Jurkat, Clone E6-1 (cell line): ENCODE measurements around the gene KHSRP.
"Not testable (repeated sequence)": the region's sequence is repeated elsewhere in the genome, so short reads cannot be mapped to it uniquely, and the experiment has no call there.

ENCODE experiments used
- DNase-seq: peaks from one replicate; pipeline ENCODE4 v3.0.0-alpha.2; 2011; ENCODE audit warnings: low read depth, low spot score
- H3K4me3 ChIP-seq: 2 replicates; pipeline ENCODE4 v1.5.1; 2011; ENCODE audit warnings: mild to moderate bottlenecking, low read length, control low read depth, moderate library complexity

The KHSRP gene

DNA sequence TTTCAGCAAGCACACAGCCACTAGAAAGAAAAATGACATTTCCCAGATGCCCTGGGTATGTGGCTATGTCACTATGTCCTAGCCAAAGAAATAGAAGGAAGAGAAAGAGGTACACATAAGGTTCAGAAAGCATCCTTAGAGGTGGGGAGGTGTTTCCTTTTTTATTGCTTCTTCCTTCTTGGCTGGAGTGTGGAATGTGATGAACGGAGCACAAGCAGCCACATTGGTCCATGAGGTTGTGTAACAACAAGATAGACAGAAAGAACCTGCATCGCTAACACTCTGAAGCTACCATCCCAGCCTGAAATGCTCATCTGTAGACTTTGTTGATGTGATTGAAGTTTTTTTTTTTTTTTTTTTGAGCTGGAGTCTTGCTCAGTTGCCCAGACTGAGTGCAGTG lies 28.3 kb upstream of the KHSRP start:
- no peak for DNase-seq
- H3K4me3 ChIP-seq: no peak overlapping the region

DNA sequence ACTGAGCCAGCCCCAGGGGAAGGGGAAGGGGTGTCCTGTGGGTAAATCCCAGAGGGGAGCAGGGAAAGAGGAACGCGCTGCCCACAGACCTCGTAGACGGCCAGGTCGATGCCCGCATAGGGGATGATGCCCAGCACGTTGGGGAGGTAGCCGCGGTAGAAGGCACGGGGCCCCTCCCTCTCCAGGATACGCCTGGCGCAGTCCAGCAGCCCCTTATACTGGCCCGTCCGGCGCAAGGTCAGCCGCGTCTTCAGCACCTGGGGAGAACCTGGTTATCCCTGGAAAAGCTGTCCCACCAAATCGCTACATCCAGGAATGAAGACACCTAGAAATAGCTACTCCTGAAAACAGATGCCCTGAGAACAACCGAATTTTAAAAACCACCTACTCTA lies 27.6 kb upstream of the KHSRP start:
- DNase-seq: no peak
- H3K4me3 ChIP-seq: no peak overlapping the region

DNA sequence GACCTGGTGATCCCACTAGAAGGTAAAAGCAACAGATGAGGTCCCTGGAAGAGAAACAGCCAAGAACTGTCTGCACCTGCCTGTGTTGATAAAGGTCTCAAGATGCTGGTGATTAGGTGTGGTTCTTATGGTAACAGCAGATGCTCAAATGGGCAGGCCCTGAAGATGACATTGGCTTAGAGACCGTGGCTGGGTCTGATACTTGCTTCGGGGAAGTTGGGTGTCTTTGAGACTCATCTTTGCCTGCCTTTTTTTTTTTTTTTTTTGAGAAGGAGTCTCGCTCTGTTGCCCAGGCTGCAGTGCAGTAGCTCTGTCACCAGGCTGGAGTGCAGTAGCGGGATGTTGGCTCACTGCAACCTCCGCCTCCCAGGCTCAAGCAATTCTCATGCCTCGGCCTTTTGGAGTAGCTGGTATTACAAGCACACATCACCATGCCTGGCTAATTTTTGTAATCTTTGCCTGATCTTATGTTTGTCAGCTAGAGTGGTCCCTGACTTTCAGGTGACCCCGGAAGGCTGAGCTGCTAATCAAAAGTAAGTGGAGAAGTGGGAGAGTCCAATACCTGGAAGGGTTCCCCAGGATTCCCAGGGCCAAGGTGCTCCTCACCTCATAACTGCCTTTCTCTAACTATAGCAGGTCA lies 27.1 kb upstream of the KHSRP start:
- no peak overlapping the region for H3K4me3 ChIP-seq
- DNase-seq: no peak

DNA sequence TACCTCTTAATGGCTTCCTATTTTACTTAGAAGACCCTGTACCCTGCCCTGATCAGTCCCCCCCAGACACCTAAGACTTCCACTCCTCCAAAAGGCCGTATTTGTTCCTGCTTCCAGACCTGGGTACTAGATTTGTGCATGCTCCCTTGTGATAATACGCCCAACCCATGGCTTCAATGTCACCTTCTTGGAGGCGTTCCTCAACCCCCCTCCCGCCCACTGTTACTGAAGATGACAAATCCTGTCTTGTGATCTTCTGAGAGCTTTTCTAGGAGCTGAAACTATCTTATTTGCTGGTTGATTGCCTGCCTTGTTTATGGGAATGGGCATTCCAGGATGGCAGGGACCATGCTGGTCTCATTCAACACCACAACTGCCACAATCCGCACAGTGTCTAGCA lies 25.6 kb upstream of the KHSRP start:
- no peak overlapping the region for H3K4me3 ChIP-seq
- DNase-seq: no peak

DNA sequence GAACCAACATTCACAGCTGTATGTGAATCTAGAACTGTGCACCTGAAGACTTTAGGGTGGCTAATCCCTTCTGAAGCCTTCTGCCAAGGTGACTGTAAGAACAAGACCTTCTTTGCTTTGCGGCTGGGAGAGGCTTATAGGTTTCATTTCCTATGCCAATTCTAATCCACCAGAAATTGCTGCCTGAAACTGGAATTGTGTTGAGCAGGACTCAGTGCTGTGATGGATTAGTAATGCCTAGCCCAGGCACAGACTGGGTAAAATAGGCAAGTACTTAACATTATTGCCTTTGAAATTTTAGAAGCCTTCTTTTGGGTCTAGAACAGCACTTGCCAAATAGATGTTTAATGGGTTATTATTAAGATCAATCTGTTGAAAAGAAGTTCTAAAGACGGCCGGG lies 23.4 kb upstream of the KHSRP start:
- no peak overlapping the region for H3K4me3 ChIP-seq
- DNase-seq: no peak

DNA sequence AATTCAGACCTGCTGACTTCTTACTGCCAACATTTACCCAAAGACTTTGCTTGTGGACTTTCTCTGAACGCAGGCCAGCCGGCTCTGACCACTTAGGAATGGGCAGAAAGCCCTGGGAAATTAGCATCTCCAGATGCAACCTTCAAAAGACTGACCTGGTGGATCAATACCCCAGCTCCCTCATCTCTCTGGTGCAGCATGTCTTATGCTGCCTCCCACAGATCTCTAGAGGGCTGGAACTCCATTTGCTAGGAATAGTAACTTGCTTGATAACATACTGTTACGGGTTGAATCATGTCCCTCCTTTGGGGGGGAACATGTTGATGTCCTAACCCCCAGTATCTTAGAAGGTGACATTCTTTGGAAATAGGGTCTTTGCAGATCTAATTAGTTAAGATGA lies 21.8 kb upstream of the KHSRP start:
- no peak overlapping the region for H3K4me3 ChIP-seq
- no peak for DNase-seq

DNA sequence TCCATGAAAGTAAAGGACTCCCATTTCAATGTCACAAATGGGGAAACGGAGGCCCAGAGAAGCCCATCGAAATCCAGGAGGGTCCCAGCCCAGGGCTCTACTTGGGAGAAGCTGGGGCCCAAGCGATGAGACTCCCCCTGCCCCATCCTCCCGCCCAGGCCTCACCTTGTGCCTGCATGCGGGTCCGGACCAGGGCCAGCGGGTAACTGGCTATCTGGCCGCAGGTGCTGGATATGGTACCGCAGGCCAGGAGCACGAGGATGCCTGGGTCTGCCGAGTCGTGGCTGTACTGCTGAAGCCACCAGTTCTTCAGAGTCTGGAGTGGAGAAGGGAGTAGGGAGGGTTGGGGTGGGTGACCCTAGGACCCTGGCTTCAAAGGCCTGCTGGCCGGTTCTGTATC lies 19.4 kb upstream of the KHSRP start:
- H3K4me3 ChIP-seq: no peak overlapping the region
- DNase-seq: no peak

DNA sequence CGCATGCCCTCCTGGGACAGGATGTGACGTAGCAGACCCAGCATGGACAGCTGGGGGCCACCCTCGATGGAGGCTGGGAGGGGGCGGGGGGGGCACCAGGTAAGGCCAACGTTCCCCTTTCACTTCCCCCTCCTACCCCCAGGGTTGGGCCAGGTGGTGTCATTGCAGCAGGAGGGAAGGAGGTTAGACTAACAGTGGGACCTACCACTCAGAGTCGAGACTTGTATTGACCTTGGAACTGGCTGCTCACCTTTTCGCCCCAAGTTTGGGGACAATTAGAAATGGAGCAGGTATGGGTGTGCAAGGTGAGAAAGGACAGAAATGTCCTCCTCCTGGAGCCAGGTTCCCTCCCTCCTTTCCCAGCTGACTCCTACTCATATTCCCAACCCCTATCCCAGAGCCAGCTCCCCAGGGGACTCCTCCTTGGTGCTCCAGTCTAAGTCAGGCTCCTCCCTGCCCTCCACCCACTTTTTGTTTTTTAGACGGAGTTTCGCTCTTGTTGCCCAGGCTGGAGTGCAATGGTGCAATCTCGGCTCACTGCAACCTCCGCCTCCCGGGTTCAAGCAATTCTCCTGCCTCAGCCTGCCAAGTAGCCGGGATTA lies 17.6 kb upstream of the KHSRP start:
- no peak overlapping the region for H3K4me3 ChIP-seq
- no peak for DNase-seq

DNA sequence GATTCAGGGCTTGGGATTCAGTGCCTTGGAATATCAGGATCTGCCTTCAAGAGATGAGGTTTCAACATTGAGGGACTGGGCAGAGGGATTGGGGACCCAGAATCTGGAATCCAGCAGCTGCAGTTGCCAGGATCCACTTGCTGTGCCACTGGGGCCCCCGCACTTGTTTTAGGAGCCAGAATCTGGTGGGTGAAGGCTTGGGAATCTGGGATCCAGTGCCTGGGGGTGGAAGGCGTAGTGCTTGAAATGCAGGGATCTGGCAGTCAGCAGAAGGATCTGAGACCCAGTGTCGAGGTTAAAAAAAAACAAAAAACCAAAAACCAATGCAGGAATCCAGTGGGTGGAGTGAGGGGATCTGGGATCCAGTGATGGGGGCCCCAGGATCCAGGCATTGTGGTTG lies 16.3 kb upstream of the KHSRP start:
- no peak overlapping the region for H3K4me3 ChIP-seq
- DNase-seq: no peak

- no peak overlapping the region for H3K4me3 ChIP-seq
- no peak for DNase-seq
Measured at GRCh38 chr19:6439743-6440142, 15.1 kb upstream of the KHSRP start.

- no peak for DNase-seq
- H3K4me3 ChIP-seq: no peak within 1 kb of the TSS
Measured at GRCh38 chr19:6433663-6434062, 9.1 kb upstream of the KHSRP start, which contains the start of gene SLC25A41. SLC25A41 (minus strand) TSS chr19:6433763; CDS start chr19:6433693, 70 bp downstream.

DNA sequence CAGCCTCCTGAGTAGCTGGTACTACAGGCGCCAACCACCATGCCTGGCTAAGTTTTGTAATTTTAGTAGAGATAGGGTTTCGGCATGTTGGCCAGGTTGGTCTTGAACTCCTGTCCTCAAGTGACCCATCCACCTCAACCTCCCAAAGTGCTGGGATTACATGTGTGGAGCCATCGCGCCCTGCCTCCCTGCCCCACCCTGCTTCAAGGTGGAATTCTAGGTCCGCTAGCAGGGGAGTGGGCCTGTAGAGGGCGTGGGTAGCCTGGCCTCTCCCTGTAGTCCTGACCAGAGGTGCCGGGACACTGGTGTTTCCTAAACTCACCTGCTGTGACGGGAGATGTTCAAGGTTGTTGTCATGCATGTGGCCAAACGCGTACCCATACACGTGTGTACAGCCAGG lies 8.6 kb upstream of the KHSRP start:
- no peak for DNase-seq
- no peak overlapping the region for H3K4me3 ChIP-seq

- no peak for DNase-seq
Measured at GRCh38 chr19:6431891-6432290, 7.3 kb upstream of the KHSRP start.

DNA sequence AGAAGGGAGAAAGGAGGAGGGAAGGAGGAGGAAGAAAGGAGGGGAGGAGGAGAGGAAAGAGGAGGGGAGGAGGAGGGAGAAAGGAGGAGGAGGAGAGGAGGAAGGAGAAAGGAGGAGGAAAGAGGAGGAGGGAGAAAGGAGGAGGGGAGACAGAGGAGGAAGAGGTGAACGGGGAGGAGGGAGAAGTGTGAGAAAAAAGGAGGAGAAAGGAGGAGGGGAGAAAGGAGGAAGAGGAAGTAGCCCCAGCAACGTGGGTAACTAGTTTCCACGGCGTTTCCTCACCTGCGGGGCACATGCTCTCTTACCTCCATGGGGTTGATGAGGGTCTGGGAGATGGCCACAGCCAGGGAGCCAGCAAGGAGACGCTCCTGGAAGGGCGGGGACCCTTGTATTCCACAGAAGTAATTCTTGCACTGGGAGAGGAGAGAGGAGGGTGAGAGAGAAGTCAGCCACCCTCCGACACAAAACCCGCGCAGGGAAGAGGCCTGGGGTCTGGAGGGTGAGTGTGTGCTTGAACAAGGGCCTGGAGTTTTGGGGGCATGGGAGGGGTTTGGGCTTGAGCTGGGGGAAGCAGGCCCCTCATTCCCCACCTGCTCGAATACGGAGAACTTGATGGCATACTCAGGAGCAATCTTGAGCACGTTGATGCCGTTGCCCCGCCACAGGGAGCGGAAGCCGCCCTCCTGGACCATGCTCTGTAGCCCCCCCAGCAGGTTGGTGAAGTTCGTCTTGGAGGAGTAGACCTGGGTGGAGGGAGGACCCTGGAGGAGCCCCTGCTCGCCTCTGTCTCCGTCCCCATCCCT lies 5.0 kb upstream of the KHSRP start:
- DNase-seq: no peak
- H3K4me3 ChIP-seq: no peak overlapping the region

More at GRCh38 chr19:6431891-6432290, 7.3 kb upstream of the KHSRP start:
- no peak overlapping the region for H3K4me3 ChIP-seq

DNA sequence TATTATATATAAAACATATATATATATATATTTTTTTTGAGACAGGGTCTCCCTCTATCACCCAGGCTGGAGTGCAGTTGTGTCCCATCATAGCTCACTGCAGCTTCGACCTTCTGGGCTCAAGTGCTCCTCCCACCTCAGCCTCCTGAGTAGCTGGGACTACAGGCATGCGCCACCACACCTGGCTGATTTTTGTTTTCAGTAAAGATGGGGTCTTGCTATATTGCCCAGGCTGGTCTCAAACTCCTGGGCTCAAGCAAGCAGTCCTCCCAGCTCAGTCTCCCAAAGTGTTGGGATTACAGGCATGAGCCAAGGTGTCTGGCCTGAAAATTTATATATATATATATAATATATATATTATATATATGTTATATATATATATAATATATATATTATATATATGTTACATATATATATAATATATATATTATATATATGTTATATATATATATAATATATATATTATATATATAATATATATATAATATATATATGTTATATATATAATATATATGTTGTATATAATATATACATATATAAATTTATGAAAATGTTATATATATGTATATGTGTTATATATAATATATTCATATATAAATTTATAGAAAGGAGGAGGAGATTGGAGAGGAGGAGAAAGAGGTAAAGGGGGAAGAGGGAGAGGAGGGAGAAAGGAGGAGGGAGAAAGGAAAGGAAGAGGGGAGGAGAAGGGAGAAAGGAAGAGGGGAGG lies 4.2 kb upstream of the KHSRP start:
- not testable (repeated sequence) for DNase-seq, H3K4me3 ChIP-seq

- no peak overlapping the region for H3K4me3 ChIP-seq
- no peak for DNase-seq
Measured at GRCh38 chr19:6427131-6427530, 2.5 kb upstream of the KHSRP start.

- peak overlapping the region; percentile 44 for H3K4me3 ChIP-seq
- DNase-seq: peak; percentile 36
Measured at GRCh38 chr19:6425732-6426620, 1.4 kb upstream of the KHSRP start.

- DNase-seq: peak; percentile 100
- peak overlapping the region; percentile 44 for H3K4me3 ChIP-seq
Measured at GRCh38 chr19:6424939-6425731, 524 bp upstream of the KHSRP start.
